HCT116 (cell line): ENCODE data around the gene METTL27.

ENCODE experiments used
- CTCF ChIP-seq, 3 experiments: fragments of 200-600 bp in 1 of 3; sonication (generic) in 1 of 3; IDR thresholded peaks in 2 of 3; conservative IDR thresholded peaks in 1 of 3; 2 replicates each; pipeline ENCODE4 v1.5.1; 2012 to 2017; ENCODE audit warnings: low read depth in 2 of 3, low read length in 2 of 3, antibody characterized with exemption in 1 of 3, borderline replicate concordance in 1 of 3, control low read depth in 1 of 3, mild to moderate bottlenecking in 1 of 3, mixed read lengths in 1 of 3, mixed run types in 1 of 3, moderate library complexity in 1 of 3; ENCODE audit not compliant: insufficient read depth in 1 of 3
- ELF1 ChIP-seq: IDR thresholded peaks from 2 replicates; pipeline ENCODE4 v1.6.1; 2012; ENCODE audit warnings: low read depth, borderline replicate concordance
- POLR2A ChIP-seq: IDR thresholded peaks from 2 replicates; pipeline ENCODE4 v1.7.0; 2011; ENCODE audit warnings: borderline replicate concordance; ENCODE audit not compliant: insufficient read depth, insufficient read length; ENCODE audit errors: extremely low read depth
- POLR2AphosphoS5 ChIP-seq: IDR thresholded peaks from 2 replicates; pipeline ENCODE4 v1.6.1; 2011; ENCODE audit warnings: mild to moderate bottlenecking, low read depth, low read length, moderate library complexity
- RAD21 ChIP-seq: IDR thresholded peaks from 2 replicates; pipeline ENCODE4 v1.6.1; 2012; ENCODE audit warnings: low read depth, mild to moderate bottlenecking
- YY1 ChIP-seq: IDR thresholded peaks from 2 replicates; pipeline ENCODE4 v1.6.1; 2011; ENCODE audit warnings: low read length, low read depth, moderate library complexity, mild to moderate bottlenecking; ENCODE audit not compliant: insufficient replicate concordance; ENCODE audit errors: extremely low read depth
- TF ChIP-seq, protein P1 (sequence below): IDR thresholded peaks from 2 replicates; pipeline ENCODE4 v1.6.1; 2011; ENCODE audit warnings: mild to moderate bottlenecking, low read length, moderate library complexity; ENCODE audit not compliant: insufficient replicate concordance; ENCODE audit errors: extremely low read depth

DNA sequence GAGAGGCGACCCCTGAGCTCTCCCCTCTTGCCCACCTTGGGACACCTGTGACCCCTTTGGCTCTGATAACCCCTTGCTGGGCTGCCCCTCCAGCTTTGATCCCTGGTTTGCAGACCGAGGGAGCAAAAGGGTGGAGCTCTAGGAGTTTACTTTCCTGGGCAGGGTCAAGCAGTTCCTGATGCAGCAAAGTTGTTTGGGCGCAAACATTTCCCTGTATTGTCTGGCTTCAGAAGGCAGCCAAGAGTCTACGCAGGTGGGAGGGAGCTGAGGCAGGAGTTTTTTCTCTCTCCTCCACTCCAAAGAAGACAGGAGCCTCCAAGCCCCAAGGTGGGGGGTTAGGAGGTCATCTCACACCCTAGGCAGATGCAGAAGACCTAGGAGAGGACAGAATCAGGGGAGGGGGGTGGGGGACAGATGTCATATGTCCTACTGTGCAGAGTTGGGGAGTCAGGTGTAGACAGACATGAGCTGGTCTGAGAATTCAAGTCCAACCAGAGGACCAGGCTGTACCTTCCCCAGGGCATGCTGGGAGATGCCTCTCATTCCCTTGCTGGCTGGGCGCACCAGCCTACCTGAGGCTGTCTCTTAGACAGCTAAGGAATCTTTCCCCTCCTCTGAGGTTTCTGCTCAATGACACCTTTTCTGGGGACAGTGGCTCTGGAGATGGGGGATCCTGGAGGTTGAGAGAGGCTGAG lies 39.2 kb upstream of the METTL27 start:
- TF ChIP-seq ELF1 = no peak
- no peak for TF ChIP-seq RAD21
- no peak for TF ChIP-seq POLR2A
- no peak for TF ChIP-seq YY1
- no peak for TF ChIP-seq POLR2AphosphoS5
- TF ChIP-seq CTCF (IDR thresholded peaks at IDR 0.05 in 2 of 3, conservative IDR thresholded peaks at IDR 0.05 in 1 of 3; ENCODE audit: borderline replicate concordance in 1 of 3, insufficient read depth in 1 of 3, low read depth in 2 of 3, low read length in 2 of 3) = no peak
- TF ChIP-seq, protein P1, sequence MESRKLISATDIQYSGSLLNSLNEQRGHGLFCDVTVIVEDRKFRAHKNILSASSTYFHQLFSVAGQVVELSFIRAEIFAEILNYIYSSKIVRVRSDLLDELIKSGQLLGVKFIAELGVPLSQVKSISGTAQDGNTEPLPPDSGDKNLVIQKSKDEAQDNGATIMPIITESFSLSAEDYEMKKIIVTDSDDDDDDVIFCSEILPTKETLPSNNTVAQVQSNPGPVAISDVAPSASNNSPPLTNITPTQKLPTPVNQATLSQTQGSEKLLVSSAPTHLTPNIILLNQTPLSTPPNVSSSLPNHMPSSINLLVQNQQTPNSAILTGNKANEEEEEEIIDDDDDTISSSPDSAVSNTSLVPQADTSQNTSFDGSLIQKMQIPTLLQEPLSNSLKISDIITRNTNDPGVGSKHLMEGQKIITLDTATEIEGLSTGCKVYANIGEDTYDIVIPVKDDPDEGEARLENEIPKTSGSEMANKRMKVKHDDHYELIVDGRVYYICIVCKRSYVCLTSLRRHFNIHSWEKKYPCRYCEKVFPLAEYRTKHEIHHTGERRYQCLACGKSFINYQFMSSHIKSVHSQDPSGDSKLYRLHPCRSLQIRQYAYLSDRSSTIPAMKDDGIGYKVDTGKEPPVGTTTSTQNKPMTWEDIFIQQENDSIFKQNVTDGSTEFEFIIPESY = no peak
